ENCODE data around the gene ELMO2. TPM values are rescaled to one million over a fixed set of nuclear protein-coding genes. Genes with fewer than 3 reads are reported as not detected.

Gene ELMO2
- total and polyA plus RNA-seq, 4 donors, result 19.6 to 56.5 (median 45.9) TPM

DNA sequence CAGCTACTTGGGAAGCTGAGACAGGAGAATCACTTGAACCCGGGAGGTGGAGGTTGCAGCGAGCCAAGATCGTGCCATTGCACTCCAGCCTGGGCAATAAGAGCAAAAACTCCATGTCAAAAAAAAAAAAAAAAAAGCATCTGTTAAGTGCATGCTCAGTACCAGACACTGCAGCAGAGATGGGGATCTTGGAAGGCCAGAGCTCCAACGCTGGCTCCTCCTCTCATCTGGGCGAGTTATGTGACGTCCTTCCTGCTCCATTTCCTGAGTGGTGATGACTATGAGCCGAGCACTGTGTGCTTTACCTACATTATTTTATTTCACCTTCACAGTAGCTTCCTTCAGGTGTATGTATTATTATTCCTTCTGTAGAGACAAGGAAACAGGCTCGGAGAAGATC is 59.6 kb downstream of the ELMO2 start:
- Histone ChIP-seq H3K9me3 (ENCODE audit: control insufficient read depth in 4 of 4, insufficient read depth in 3 of 4, low read length in 3 of 4) (no peaks in the 10 kb centered on the region), H3K4me1 (ENCODE audit: control insufficient read depth in 5 of 5, insufficient read depth in 5 of 5, low read length in 5 of 5) (peaks cover 0 to 5% (median 0%) of the 10 kb centered on the region in 5 donors), H3K4me3 (no peak overlapping the region), H3K9ac (ENCODE audit: insufficient read depth in 1 of 2, low read length in 2 of 2) (no peak overlapping the region), H3K36me3 (ENCODE audit: control insufficient read depth in 4 of 4, insufficient read depth in 4 of 4, low read length in 4 of 4) (peaks cover 0 to 27% (median 7%) of the 10 kb centered on the region in 4 donors), H3K27me3 (ENCODE audit: control insufficient read depth in 3 of 3, insufficient read depth in 3 of 3, low read length in 2 of 3) (peaks cover 0 to 24% (median 10%) of the 10 kb centered on the region in 3 donors), H3K27ac (ENCODE audit: low read depth in 1 of 2, low read length in 1 of 2) (no peak overlapping the region)
- DNase-seq, result no peak
- 69 to 75% methylated on average over 8 of the region's 8 CpGs for WGBS, 2 donors
- ATAC-seq (ENCODE audit: insufficient read depth, low FRiP score), result no peak
- TF ChIP-seq, protein P1, sequence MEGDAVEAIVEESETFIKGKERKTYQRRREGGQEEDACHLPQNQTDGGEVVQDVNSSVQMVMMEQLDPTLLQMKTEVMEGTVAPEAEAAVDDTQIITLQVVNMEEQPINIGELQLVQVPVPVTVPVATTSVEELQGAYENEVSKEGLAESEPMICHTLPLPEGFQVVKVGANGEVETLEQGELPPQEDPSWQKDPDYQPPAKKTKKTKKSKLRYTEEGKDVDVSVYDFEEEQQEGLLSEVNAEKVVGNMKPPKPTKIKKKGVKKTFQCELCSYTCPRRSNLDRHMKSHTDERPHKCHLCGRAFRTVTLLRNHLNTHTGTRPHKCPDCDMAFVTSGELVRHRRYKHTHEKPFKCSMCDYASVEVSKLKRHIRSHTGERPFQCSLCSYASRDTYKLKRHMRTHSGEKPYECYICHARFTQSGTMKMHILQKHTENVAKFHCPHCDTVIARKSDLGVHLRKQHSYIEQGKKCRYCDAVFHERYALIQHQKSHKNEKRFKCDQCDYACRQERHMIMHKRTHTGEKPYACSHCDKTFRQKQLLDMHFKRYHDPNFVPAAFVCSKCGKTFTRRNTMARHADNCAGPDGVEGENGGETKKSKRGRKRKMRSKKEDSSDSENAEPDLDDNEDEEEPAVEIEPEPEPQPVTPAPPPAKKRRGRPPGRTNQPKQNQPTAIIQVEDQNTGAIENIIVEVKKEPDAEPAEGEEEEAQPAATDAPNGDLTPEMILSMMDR (IDR thresholded peaks at IDR 0.05; ENCODE audit: control extremely low read depth, extremely low read depth), result no peak

GRCh38 chr20:46344488-46345162 is 61.8 kb downstream of the ELMO2 start:
- Histone ChIP-seq H3K4me3 (no peak overlapping the region), H3K9me3 (ENCODE audit: control insufficient read depth in 4 of 4, insufficient read depth in 3 of 4, low read length in 3 of 4) (no peaks in the 10 kb centered on the region), H3K27ac (ENCODE audit: low read depth in 1 of 2, low read length in 1 of 2) (no peak overlapping the region), H3K9ac (ENCODE audit: insufficient read depth in 1 of 2, low read length in 2 of 2) (no peak overlapping the region), H3K27me3 (ENCODE audit: control insufficient read depth in 3 of 3, insufficient read depth in 3 of 3, low read length in 2 of 3) (peaks cover under 1 to 41% (median 20%) of the 10 kb centered on the region in 3 donors), H3K4me1 (ENCODE audit: control insufficient read depth in 5 of 5, insufficient read depth in 5 of 5, low read length in 5 of 5) (peaks cover 0 to 5% (median 0%) of the 10 kb centered on the region in 5 donors), H3K36me3 (ENCODE audit: control insufficient read depth in 4 of 4, insufficient read depth in 4 of 4, low read length in 4 of 4) (peaks cover 0 to 9% (median under 1%) of the 10 kb centered on the region in 4 donors)
- WGBS, 2 donors, result 59 to 78% methylated on average over 8 of the region's 8 CpGs
- TF ChIP-seq, protein P1 (IDR thresholded peaks at IDR 0.05; ENCODE audit: control extremely low read depth, extremely low read depth), result no peak
- DNase-seq (no peak), ATAC-seq (ENCODE audit: insufficient read depth, low FRiP score) (no peak)

- TF ChIP-seq, protein P1 (IDR thresholded peaks at IDR 0.05; ENCODE audit: control extremely low read depth, extremely low read depth), result no peak
- DNase-seq (no peak), ATAC-seq (ENCODE audit: insufficient read depth, low FRiP score) (no peak)
- no peaks in the 10 kb centered on the region for H3K9me3 ChIP-seq (ENCODE audit: control insufficient read depth in 4 of 4, insufficient read depth in 3 of 4, low read length in 3 of 4)
- H3K27me3 ChIP-seq (ENCODE audit: control insufficient read depth in 3 of 3, insufficient read depth in 3 of 3, low read length in 2 of 3), result peaks cover 3 to 46% (median 22%) of the 10 kb centered on the region in 3 donors
- peaks cover 0 to 9% (median 0%) of the 10 kb centered on the region in 4 donors for H3K36me3 ChIP-seq (ENCODE audit: control insufficient read depth in 4 of 4, insufficient read depth in 4 of 4, low read length in 4 of 4)
- no peak overlapping the region for H3K4me3 ChIP-seq
- H3K9ac ChIP-seq (ENCODE audit: insufficient read depth in 1 of 2, low read length in 2 of 2), result no peak overlapping the region
- peaks cover 0 to 5% (median 0%) of the 10 kb centered on the region in 5 donors for H3K4me1 ChIP-seq (ENCODE audit: control insufficient read depth in 5 of 5, insufficient read depth in 5 of 5, low read length in 5 of 5)
- no peak overlapping the region for H3K27ac ChIP-seq (ENCODE audit: low read depth in 1 of 2, low read length in 1 of 2)
- 54 to 67% methylated on average over 2 of the region's 2 CpGs for WGBS, 2 donors
Measured at GRCh38 chr20:46343975-46344357, 62.4 kb downstream of the ELMO2 start.
